ENCODE results near the gene IDH3B.

Gene IDH3B

GRCh38 chr20:2610941-2611720 is 52.9 kb downstream of the IDH3B start:
- DNase-seq = no peak

DNA sequence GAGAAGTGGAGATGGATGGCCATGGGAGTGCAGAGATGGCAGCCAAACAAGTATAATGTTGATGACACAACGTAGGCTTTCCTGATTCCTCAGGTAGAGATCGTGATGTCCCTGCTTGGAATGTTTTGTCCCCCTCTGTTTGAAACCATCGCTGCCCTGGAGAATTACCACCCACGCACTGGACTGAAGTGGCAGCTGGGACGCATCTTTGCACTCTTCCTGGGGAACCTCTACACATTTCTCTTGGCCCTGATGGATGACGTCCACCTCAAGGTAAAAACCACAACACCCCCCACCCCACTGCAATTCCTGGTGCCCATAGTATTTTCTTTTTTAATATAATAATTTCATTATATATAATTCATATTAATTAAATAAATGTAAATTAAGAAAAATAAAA is 53.7 kb downstream of the IDH3B start:
- no peak for DNase-seq
